ACC112 (cell line): ENCODE data around the gene RIMBP2.

Experiments used
- H2AFZ ChIP-seq: fragments of 200-600 bp; sonication (generic); one replicate; pipeline ENCODE4 v1.6.0; 2017; ENCODE audit warnings: antibody characterized with exemption, low read length; ENCODE audit not compliant: unreplicated experiment
- H3K27ac ChIP-seq: fragments of 200-600 bp; sonication (generic); 2 replicates; pipeline ENCODE4 v1.5.1; 2014; ENCODE audit warnings: low read depth, mild to moderate bottlenecking, antibody characterized with exemption, low read length, moderate library complexity
- H3K27me3 ChIP-seq: fragments of 200-600 bp; sonication (generic); 2 replicates; pipeline ENCODE4 v1.6.1; 2014; ENCODE audit warnings: mild to moderate bottlenecking, antibody characterized with exemption, low read length, moderate library complexity, mixed read lengths; ENCODE audit not compliant: insufficient read depth
- H3K36me3 ChIP-seq: fragments of 200-600 bp; sonication (generic); 2 replicates; pipeline ENCODE4 v1.6.1; 2016; ENCODE audit warnings: mild to moderate bottlenecking, antibody characterized with exemption, low read length, moderate library complexity, mixed read lengths; ENCODE audit not compliant: insufficient read depth
- H3K4me1 ChIP-seq: fragments of 200-600 bp; sonication (generic); one replicate; pipeline ENCODE4 v1.6.1; 2016; ENCODE audit warnings: low read length, mixed read lengths; ENCODE audit not compliant: insufficient read depth, unreplicated experiment, control insufficient read depth
- H3K4me3 ChIP-seq: fragments of 200-600 bp; sonication (generic); 2 replicates; pipeline ENCODE4 v1.5.1; 2014; ENCODE audit warnings: mild to moderate bottlenecking, low read depth, low read length
- H3K79me2 ChIP-seq: fragments of 200-600 bp; sonication (generic); one replicate; pipeline ENCODE4 v1.6.0; 2016; ENCODE audit warnings: low read length; ENCODE audit not compliant: control insufficient read depth, unreplicated experiment, insufficient read depth

RIMBP2 gene

DNA sequence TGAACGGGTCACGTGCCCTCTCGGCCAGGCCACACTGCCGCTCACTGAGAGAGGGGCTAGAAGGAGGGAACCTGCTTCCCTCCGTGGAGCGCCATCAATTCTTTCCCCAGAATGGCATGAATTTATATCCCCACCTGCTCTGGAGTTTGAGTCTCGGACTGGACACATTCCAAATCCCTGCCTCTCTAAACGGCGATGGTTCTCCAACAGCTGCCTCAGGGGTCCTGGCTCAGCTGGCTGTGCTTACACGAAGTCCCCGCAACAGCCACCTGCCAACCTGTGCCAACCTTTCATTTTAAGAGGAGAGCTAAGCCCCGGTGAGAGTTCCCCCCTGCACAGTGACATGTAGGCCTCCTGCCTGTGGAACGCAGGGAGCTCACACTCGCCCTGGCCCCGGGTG is 73.2 kb downstream of the RIMBP2 start:
- Histone ChIP-seq H3K36me3 (no peaks in the 10 kb centered on the region), H3K4me1 (no peaks in the 10 kb centered on the region), H3K4me3 (no peak overlapping the region), H2AFZ (no peak overlapping the region), H3K79me2 (no peaks in the 10 kb centered on the region), H3K27me3 (no peaks in the 10 kb centered on the region), H3K27ac (no peak overlapping the region)

DNA sequence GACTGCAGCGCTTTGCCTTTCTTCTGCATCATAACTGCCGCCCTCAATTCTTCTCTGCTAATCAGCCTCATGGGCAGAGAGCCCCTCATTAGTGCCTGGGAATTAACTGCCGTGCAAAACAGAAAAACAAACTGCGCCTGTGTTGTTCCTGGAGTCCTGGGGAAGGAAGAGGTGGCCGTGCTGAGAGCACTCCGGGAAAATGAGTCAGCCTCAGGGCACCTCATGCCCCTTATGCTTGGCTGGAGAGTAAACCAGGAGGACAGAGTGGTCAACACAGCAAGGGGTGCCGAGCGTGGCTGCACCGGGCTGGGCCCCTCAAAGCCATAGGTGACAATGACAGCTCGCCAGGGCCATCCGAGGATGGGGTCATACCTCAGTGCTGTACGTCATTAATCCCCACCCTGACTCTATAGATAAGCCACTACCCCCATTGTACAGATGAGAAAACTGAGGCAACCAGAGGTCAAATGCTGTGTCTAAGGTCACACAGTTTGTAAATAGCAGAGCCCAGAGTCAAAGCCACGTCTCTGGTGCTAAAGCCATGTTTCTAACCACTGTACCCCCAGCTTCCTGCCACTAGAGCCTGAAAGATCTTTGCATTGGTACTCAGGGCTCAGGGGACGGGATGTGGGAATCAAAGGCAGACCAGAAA is 74.4 kb downstream of the RIMBP2 start:
- H2AFZ ChIP-seq: no peak overlapping the region
- H3K27ac ChIP-seq: no peak overlapping the region
- H3K4me1 ChIP-seq: no peaks in the 10 kb centered on the region
- no peaks in the 10 kb centered on the region for H3K36me3 ChIP-seq
- H3K4me3 ChIP-seq: no peak overlapping the region
- no peaks in the 10 kb centered on the region for H3K79me2 ChIP-seq
- H3K27me3 ChIP-seq: no peaks in the 10 kb centered on the region

DNA sequence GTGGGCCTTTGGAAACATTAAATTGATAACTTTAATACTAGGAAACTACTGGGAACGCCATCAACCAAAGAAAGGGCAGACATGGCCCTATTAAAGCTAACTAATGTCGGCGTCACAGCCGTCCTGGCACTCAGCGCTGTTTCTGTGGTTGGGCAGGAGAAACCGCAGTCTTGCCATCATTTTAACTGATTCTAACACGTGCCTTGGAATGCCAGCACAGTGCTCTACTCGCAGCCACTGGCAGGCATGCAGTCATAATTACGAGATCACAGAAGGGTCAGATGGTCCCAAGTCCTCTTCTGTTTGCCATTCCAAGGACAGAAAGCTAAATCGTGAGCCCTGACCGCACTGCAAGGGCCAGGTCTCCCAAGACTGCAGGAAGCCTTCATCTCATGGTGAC is 75.2 kb downstream of the RIMBP2 start:
- H3K79me2 ChIP-seq: no peaks in the 10 kb centered on the region
- no peak overlapping the region for H3K4me3 ChIP-seq
- no peak overlapping the region for H3K27ac ChIP-seq
- H3K27me3 ChIP-seq: no peaks in the 10 kb centered on the region
- no peaks in the 10 kb centered on the region for H3K4me1 ChIP-seq
- no peak overlapping the region for H2AFZ ChIP-seq
- no peaks in the 10 kb centered on the region for H3K36me3 ChIP-seq

DNA sequence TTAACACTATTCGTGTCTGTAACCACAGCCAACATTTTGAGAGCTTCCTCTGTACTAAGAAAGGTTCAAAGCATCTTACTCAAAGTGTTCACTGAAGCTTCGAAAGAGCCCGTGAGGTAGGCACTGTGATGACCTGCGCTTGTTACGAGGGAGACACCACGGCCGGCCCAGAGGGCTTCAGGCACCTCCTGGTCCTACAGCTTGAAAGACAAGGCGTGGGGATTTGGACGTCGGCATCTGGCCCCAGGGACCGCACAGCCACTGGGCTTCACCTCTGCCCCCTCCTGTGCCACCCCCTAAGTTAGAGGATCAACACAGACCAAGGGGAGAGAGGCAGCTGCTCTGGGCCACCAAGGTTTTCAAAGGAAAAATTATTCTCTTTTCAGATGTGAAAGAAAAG is 75.6 kb downstream of the RIMBP2 start:
- no peak overlapping the region for H2AFZ ChIP-seq
- H3K27me3 ChIP-seq: no peaks in the 10 kb centered on the region
- H3K27ac ChIP-seq: no peak overlapping the region
- no peak overlapping the region for H3K4me3 ChIP-seq
- no peaks in the 10 kb centered on the region for H3K4me1 ChIP-seq
- H3K36me3 ChIP-seq: no peaks in the 10 kb centered on the region
- no peaks in the 10 kb centered on the region for H3K79me2 ChIP-seq

DNA sequence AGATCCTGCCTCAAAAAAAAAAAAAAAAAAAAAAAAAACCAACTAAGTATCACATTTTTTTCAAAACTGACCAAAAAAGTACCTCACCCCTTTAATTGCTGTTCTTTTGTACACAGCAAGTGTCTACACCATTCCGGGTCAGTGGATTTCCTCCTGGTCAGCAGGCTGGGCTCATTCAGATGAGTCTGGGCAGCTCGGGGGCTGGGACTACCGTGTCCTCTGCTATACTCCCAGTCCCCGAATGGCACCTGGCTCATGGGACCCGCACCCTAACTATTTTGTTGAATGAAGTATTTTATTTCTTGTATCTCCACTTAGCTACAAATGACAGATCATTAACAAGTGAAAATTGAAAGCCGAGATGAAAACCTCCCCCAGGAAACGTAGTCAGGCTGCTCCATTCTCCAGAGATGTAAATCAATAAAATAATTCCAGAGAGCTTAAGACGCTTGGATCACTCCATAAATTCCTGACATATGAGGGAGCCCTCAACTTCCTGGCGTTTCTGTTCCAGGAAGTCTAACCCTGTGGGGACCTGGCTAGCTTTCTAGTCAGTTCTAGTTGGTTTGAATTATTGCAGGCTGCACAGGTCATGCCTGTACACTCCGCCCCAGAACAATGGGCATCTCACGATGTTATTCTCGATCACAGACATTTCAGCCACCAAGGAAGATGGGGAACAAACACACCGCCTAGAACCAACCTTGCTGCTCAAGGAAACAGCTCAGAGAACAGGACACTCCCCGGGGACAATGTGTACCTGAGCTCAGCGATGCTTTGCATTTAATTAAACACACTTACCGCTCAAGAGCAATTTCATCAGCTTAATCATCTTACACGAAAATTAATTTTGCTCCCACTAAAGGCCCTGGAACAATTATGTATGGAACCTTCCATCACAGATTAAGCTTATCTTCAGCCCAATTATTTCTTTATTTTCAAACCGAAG is 76.3 kb downstream of the RIMBP2 start:
- H3K27ac ChIP-seq: no peak overlapping the region
- H3K79me2 ChIP-seq: no peaks in the 10 kb centered on the region
- no peaks in the 10 kb centered on the region for H3K27me3 ChIP-seq
- no peak overlapping the region for H2AFZ ChIP-seq
- H3K4me1 ChIP-seq: no peaks in the 10 kb centered on the region
- H3K4me3 ChIP-seq: no peak overlapping the region
- H3K36me3 ChIP-seq: no peaks in the 10 kb centered on the region

DNA sequence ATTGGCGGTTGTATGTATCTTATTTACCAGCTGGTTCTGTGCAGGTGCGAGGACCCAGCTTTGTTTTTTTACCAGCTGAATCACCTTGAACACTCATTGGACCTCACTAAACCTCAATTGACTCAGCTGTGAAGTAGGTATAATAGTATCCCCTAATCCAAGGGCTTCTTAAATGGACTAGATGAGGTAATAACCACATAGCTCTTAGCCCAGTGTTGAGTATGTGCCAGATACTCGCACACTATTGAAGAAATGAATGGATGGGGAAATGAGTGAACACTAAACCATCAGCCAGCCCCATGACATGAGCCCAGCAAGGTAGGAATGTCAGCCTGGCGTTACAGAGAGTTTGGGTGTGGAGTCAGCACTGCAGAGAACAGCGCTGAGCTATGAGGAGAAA is 79.7 kb downstream of the RIMBP2 start:
- H3K27ac ChIP-seq: no peak overlapping the region
- H3K36me3 ChIP-seq: no peaks in the 10 kb centered on the region
- no peaks in the 10 kb centered on the region for H3K27me3 ChIP-seq
- H2AFZ ChIP-seq: no peak overlapping the region
- H3K4me3 ChIP-seq: no peak overlapping the region
- no peaks in the 10 kb centered on the region for H3K79me2 ChIP-seq
- no peaks in the 10 kb centered on the region for H3K4me1 ChIP-seq

DNA sequence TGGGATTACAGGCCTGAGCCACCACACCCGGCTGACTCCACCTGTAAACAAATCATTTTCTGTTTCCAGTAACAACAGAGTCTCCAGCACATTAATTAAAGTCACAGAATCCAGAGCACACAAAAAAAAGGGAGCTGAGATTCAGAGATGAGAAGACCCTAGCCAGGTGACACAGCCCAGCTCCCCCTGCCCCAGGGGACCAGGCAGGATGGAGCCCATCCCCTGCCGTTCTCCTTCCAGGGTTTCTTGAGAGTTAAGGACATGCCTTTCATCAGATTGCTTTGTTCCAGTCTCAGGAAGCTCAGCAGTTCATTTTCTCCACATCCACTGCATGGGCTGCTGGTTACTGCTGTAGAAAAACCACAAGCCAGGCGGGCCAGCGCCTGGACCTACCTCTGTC is 81.2 kb downstream of the RIMBP2 start:
- no peaks in the 10 kb centered on the region for H3K36me3 ChIP-seq
- H2AFZ ChIP-seq: no peak overlapping the region
- no peak overlapping the region for H3K4me3 ChIP-seq
- H3K4me1 ChIP-seq: no peaks in the 10 kb centered on the region
- H3K79me2 ChIP-seq: no peaks in the 10 kb centered on the region
- H3K27ac ChIP-seq: no peak overlapping the region
- no peaks in the 10 kb centered on the region for H3K27me3 ChIP-seq

DNA sequence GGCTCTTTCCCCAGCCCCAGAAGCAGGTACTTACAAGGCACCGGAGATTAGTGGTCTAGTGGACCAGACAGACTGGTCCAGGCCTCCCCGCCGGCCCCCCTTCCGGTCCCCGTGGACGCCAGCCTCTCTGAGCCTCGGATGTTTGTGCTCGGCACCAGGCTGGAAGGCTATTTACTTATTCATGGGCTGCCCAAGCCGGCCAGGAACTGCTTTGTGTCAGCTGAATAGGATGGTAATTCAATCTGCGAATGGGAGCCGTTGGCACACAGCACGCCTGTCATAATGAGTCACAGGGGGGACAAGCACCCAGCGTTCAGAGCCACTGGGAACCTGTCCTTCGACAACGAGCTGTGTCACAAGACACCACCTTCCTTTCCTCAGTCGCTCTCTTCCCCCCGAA is 82.3 kb downstream of the RIMBP2 start:
- Histone ChIP-seq H3K27ac (no peak overlapping the region), H3K4me3 (no peak overlapping the region), H2AFZ (no peak overlapping the region), H3K4me1 (no peaks in the 10 kb centered on the region), H3K27me3 (no peaks in the 10 kb centered on the region), H3K79me2 (no peaks in the 10 kb centered on the region), H3K36me3 (no peaks in the 10 kb centered on the region)

DNA sequence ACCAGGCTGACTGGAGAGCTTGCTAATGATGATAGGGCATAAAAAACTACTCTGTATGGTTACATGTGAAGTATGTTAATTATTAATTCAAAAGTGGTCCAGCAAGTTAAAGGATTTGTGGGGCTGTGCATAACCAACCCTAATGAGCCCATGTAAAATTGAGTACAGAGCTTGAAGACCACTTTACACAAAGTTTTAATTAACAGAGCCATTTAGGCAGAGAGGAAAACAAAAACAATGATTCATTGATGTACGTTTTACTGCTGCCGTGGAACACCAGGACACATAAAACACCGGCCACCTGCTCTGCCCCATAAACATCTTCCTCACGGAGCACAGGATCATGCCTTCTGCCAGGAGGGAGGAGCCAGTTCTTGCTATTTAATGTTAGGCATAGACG is 83.5 kb downstream of the RIMBP2 start:
- Histone ChIP-seq H3K27ac (no peak overlapping the region), H3K4me3 (no peak overlapping the region), H3K27me3 (no peaks in the 10 kb centered on the region)

DNA sequence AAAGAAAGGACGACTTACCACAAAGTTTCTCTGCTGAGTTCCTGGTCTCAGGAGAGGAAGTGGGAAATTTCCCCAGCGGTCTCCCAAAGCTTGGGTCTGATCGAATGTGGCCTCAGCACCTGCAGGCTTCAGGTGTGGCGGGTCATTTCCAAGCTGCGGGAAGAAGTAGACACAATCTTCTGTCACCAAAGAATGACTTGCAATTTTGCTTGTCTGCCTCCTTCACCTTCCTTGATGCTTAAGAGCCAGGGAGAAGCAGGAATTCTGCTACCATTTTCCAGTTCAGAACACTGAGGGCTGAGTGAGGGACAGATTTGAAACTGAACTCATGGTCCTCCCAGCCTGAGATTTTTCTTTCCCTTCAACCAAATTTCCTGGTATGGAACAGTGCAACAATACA is 87.8 kb downstream of the RIMBP2 start:
- no peaks in the 10 kb centered on the region for H3K27me3 ChIP-seq
- no peak overlapping the region for H3K4me3 ChIP-seq
- H3K36me3 ChIP-seq: no peaks in the 10 kb centered on the region
- H3K4me1 ChIP-seq: no peaks in the 10 kb centered on the region
- H2AFZ ChIP-seq: no peak overlapping the region
- no peaks in the 10 kb centered on the region for H3K79me2 ChIP-seq
- no peak overlapping the region for H3K27ac ChIP-seq

More for the DNA sequence above, 83.5 kb downstream of the RIMBP2 start:
- Histone ChIP-seq H3K36me3 (no peaks in the 10 kb centered on the region), H3K79me2 (no peaks in the 10 kb centered on the region), H3K4me1 (no peaks in the 10 kb centered on the region), H2AFZ (no peak overlapping the region)

DNA sequence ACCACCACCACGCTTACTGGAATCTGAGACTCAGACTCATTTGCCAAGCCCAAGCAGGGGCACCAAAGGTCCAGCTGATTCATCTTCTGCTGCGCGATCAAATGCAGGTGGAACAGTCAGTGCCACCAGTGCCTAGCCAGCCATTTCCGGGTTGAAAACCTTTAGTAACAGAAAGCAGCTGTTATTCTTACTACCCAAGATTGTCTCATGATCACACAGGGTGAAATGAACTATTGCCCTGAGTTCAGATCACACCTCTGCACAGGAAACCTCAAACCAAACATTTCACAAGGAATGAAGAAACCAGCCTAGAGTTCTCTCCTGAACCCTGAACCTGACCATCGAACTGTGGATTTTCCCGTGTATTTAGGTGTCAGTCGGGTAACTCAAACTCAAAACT is 88.9 kb downstream of the RIMBP2 start:
- H3K36me3 ChIP-seq: no peaks in the 10 kb centered on the region
- H2AFZ ChIP-seq: no peak overlapping the region
- no peak overlapping the region for H3K4me3 ChIP-seq
- H3K27me3 ChIP-seq: no peaks in the 10 kb centered on the region
- no peaks in the 10 kb centered on the region for H3K4me1 ChIP-seq
- H3K27ac ChIP-seq: no peak overlapping the region
- no peaks in the 10 kb centered on the region for H3K79me2 ChIP-seq
